Transverse colon (tissue), 4 donors: ENCODE measurements around the gene PTPRZ1. TPM values are rescaled to one million over a fixed set of nuclear protein-coding genes. Genes with fewer than 3 reads are reported as not detected.
A peak's percentile ranks its signal among the peaks of the same experiment; 100 is the strongest.

Experiments
- DNase-seq: peaks from one replicate; pipeline ENCODE4 v3.0.0-alpha.2; 2019
- H3K27ac ChIP-seq, 4 donors: fragments of 200-600 bp; sonication (generic); 2 replicates each; pipeline ENCODE4 v1.5.1; 2016 to 2018; ENCODE audit warnings: inconsistent platforms in 4 of 4
- H3K27me3 ChIP-seq: fragments of 200-600 bp; sonication (generic); 2 replicates; pipeline ENCODE4 v1.5.1; 2017; ENCODE audit warnings: inconsistent platforms
- H3K36me3 ChIP-seq, 4 donors: fragments of 200-600 bp; sonication (generic); 2 replicates each; pipeline ENCODE4 v1.5.1; 2017 to 2019; ENCODE audit warnings: inconsistent platforms in 4 of 4
- H3K4me1 ChIP-seq, 4 donors: fragments of 200-600 bp; sonication (generic); 2 replicates each; pipeline ENCODE4 v1.5.1; 2017 to 2020; ENCODE audit warnings: inconsistent platforms in 4 of 4
- H3K4me3 ChIP-seq, 4 donors: fragments of 200-600 bp; sonication (generic); 1 replicate in 1 of 4; 2 replicates in 3 of 4; pipeline versions ENCODE4 v1.5.1 to v1.6.1; 2017 to 2019; ENCODE audit warnings: inconsistent platforms in 4 of 4
- H3K9me3 ChIP-seq, 2 donors: fragments of 200-600 bp; sonication (generic); 2 replicates each; pipeline ENCODE4 v1.5.1; 2017 to 2019; ENCODE audit warnings: inconsistent platforms in 2 of 2
- EP300 ChIP-seq: sonication (generic); formaldehyde crosslinking; IDR thresholded peaks from one replicate; pipeline ENCODE4 v1.6.1; 2017; ENCODE audit warnings: antibody characterized with exemption, low read depth
- POLR2A ChIP-seq: fragments of 450-650 bp; IDR thresholded peaks from one replicate; pipeline ENCODE4 v1.6.1; 2016; ENCODE audit warnings: antibody characterized with exemption, mild to moderate bottlenecking, moderate library complexity
- POLR2AphosphoS5 ChIP-seq, 3 donors: sonication (generic); formaldehyde crosslinking; IDR thresholded peaks; one replicate each; pipeline ENCODE4 v1.6.1; 2016; ENCODE audit warnings: antibody characterized with exemption in 3 of 3
- WGBS, 2 donors: methylation state at CpG; one replicate each; pipeline ENCODE4 v1.1.5; 2018; ENCODE audit warnings: low coverage in 1 of 2; 5-methylcytosine and 5-hydroxymethylcytosine counted together
- in situ Hi-C, 4 donors: fragments of 200-750 bp; cut with MboI; loops; one replicate each; pipeline versions ENCODE4 v1.15.0 to v1.15.1; 2017; ENCODE audit warnings: low sequenced_read_pairs in 3 of 4, low pct_ligation_motif_present in 1 of 4, low pct_unique_long_range_greater_than_20kb in 1 of 4
- intact Hi-C: fragments of 100-400 bp; cut with DNase I; formaldehyde crosslinking; loops from one replicate; pipeline ENCODE4 v1.15.1; 2023; ENCODE audit warnings: low total_unique reads
- total RNA-seq, 4 donors: library from RNA; depleted of rRNA; stranded (reverse); fragments of >200 nt; gene quantifications; one replicate each; pipeline ENCODE4 v1.1.0, GENCODE V29; 2016
- TF ChIP-seq, protein P1 (sequence below), 5 experiments: fragments of 200-600 bp in 3 of 5; fragments of 450-650 bp in 2 of 5; sonication (generic) in 3 of 5; IDR thresholded peaks; 1 replicate in 2 of 5; 2 replicates in 3 of 5; pipeline ENCODE4 v1.5.1; 2016 to 2017; ENCODE audit warnings: antibody characterized with exemption in 5 of 5, inconsistent platforms in 3 of 5, mild to moderate bottlenecking in 2 of 5, moderate library complexity in 1 of 5

The PTPRZ1 gene
- total RNA-seq, 4 donors from 2014 or later: 0.37 to 2.4 (median 2.0) TPM

GRCh38 chr7:121994625-121995410 lies 121.9 kb downstream of the PTPRZ1 start:
- intact Hi-C loops: no loop called here
- H3K27ac ChIP-seq: no peak overlapping the region
- TF ChIP-seq, protein P1, sequence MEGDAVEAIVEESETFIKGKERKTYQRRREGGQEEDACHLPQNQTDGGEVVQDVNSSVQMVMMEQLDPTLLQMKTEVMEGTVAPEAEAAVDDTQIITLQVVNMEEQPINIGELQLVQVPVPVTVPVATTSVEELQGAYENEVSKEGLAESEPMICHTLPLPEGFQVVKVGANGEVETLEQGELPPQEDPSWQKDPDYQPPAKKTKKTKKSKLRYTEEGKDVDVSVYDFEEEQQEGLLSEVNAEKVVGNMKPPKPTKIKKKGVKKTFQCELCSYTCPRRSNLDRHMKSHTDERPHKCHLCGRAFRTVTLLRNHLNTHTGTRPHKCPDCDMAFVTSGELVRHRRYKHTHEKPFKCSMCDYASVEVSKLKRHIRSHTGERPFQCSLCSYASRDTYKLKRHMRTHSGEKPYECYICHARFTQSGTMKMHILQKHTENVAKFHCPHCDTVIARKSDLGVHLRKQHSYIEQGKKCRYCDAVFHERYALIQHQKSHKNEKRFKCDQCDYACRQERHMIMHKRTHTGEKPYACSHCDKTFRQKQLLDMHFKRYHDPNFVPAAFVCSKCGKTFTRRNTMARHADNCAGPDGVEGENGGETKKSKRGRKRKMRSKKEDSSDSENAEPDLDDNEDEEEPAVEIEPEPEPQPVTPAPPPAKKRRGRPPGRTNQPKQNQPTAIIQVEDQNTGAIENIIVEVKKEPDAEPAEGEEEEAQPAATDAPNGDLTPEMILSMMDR (IDR thresholded peaks at IDR 0.05): peak; percentile 46 to 62 (median 55)
- TF ChIP-seq EP300 (no peak), POLR2AphosphoS5 (IDR thresholded peaks at IDR 0.05) (no peak), POLR2A (no peak)
- no peaks in the 10 kb centered on the region for H3K27me3 ChIP-seq
- 8 to 11% methylated on average over 5 of the region's 5 CpGs for WGBS, 2 donors
- in situ Hi-C loops: loop anchor here in 3 of 4 donors (10.0 to 25.0 kb wide), 3 partner anchors 383 to 633 kb away; no protein-coding TSS in a partner anchor
- no peaks in the 10 kb centered on the region for H3K4me1 ChIP-seq
- H3K36me3 ChIP-seq: no peaks in the 10 kb centered on the region
- H3K4me3 ChIP-seq: no peak overlapping the region
- DNase-seq: peak; percentile 50
- no peaks in the 10 kb centered on the region for H3K9me3 ChIP-seq

- in situ Hi-C loops (no loop called here), intact Hi-C loops (no loop called here)
- Histone ChIP-seq H3K9me3 (no peaks in the 10 kb centered on the region), H3K27me3 (no peaks in the 10 kb centered on the region), H3K27ac (no peak overlapping the region), H3K4me3 (no peak overlapping the region), H3K36me3 (no peaks in the 10 kb centered on the region), H3K4me1 (no peaks in the 10 kb centered on the region)
- WGBS, 2 donors: 4 to 14% methylated on average over 2 of the region's 2 CpGs
- no peak for DNase-seq
- TF ChIP-seq, protein P1 (IDR thresholded peaks at IDR 0.05): no peak
- TF ChIP-seq EP300: no peak
Observed at GRCh38 chr7:122006687-122007086, 133.7 kb downstream of the PTPRZ1 start.

GRCh38 chr7:122010116-122010515 lies 137.2 kb downstream of the PTPRZ1 start:
- Histone ChIP-seq H3K36me3 (no peaks in the 10 kb centered on the region), H3K27ac (no peak overlapping the region), H3K4me3 (no peak overlapping the region), H3K27me3 (no peaks in the 10 kb centered on the region), H3K4me1 (no peaks in the 10 kb centered on the region), H3K9me3 (no peaks in the 10 kb centered on the region)
- DNase-seq: no peak
- in situ Hi-C loops: no loop called here
- intact Hi-C loops: no loop called here
- WGBS, 2 donors: 86 to 91% methylated on average over 7 of the region's 7 CpGs
- TF ChIP-seq POLR2A (no peak), POLR2AphosphoS5 (IDR thresholded peaks at IDR 0.05) (no peak), EP300 (no peak)
- TF ChIP-seq, protein P1 (IDR thresholded peaks at IDR 0.05): no peak

GRCh38 chr7:122013065-122013464 lies 140.1 kb downstream of the PTPRZ1 start:
- intact Hi-C loops: no loop called here
- Histone ChIP-seq H3K4me1 (no peaks in the 10 kb centered on the region), H3K27me3 (no peaks in the 10 kb centered on the region), H3K27ac (no peak overlapping the region), H3K4me3 (no peak overlapping the region), H3K9me3 (no peaks in the 10 kb centered on the region), H3K36me3 (no peaks in the 10 kb centered on the region)
- TF ChIP-seq POLR2A (no peak), POLR2AphosphoS5 (IDR thresholded peaks at IDR 0.05) (no peak), EP300 (no peak)
- TF ChIP-seq, protein P1 (IDR thresholded peaks at IDR 0.05): no peak
- in situ Hi-C loops: no loop called here
- no peak for DNase-seq
- 69 to 72% methylated on average over 2 of the region's 2 CpGs for WGBS, 2 donors
